T-helper 2 cell (primary cell): Measurements from ENCODE around the gene MIA3.
"Not testable (repeated sequence)": the region's sequence is repeated elsewhere in the genome, so short reads cannot be mapped to it uniquely, and the experiment has no call there.

Experiments
- DNase-seq, 5 experiments: peaks; one replicate each; pipeline versions ENCODE4 v3.0.0 to v3.0.0-alpha.2; 2012 to 2022
- total RNA-seq, 2 donors: gene quantifications; one replicate each; lab custom pipeline; 2026; lab: John Stamatoyannopoulos, UW

The MIA3 gene, protein sequence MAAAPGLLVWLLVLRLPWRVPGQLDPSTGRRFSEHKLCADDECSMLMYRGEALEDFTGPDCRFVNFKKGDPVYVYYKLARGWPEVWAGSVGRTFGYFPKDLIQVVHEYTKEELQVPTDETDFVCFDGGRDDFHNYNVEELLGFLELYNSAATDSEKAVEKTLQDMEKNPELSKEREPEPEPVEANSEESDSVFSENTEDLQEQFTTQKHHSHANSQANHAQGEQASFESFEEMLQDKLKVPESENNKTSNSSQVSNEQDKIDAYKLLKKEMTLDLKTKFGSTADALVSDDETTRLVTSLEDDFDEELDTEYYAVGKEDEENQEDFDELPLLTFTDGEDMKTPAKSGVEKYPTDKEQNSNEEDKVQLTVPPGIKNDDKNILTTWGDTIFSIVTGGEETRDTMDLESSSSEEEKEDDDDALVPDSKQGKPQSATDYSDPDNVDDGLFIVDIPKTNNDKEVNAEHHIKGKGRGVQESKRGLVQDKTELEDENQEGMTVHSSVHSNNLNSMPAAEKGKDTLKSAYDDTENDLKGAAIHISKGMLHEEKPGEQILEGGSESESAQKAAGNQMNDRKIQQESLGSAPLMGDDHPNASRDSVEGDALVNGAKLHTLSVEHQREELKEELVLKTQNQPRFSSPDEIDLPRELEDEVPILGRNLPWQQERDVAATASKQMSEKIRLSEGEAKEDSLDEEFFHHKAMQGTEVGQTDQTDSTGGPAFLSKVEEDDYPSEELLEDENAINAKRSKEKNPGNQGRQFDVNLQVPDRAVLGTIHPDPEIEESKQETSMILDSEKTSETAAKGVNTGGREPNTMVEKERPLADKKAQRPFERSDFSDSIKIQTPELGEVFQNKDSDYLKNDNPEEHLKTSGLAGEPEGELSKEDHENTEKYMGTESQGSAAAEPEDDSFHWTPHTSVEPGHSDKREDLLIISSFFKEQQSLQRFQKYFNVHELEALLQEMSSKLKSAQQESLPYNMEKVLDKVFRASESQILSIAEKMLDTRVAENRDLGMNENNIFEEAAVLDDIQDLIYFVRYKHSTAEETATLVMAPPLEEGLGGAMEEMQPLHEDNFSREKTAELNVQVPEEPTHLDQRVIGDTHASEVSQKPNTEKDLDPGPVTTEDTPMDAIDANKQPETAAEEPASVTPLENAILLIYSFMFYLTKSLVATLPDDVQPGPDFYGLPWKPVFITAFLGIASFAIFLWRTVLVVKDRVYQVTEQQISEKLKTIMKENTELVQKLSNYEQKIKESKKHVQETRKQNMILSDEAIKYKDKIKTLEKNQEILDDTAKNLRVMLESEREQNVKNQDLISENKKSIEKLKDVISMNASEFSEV (N-terminal part only)
- 191 to 208 reads per million in 2 donors for total RNA-seq

DNA sequence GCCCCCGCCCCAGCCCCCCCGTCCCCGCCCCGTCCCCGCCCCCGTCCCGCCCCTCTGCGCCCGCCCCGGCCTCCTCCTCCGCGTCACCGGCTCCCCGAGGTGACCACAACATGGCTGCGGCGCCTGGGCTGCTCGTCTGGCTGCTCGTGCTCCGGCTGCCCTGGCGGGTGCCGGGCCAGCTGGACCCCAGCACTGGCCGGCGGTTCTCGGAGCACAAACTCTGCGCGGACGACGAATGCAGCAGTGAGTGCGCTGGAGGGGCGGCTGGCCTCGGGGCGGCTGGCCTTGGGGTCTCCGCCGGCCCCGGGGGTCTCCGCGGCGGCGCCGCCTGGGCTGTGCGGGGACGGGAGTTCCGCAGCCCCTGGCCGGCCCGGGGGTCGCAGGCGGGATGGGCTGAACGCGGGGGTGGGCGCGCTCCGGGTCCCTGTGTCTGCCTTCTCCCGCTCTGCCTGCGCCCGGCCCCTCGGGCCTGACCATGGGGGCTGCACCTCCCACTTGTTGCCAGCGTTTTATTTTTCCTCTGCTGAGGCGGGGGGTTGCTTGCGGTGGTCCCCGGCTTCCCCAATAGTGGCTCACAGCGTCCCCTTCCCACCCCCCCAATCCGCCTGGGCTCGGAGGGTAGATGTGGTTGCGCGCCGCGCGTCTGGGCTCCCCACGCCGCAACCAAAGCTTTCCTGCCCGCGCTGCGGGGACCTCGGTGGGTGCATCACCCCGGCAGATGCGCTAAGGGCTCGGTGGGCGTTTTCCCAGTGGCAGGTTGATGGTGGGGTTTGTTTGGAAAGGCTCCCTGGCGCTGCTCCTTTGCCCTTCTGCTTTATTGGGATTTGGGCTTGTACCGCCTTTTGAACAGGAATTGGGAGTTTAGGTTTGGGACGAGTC is at the start of gene MIA3:
Gene MIA3, plus strand, starts transcription at position 97 of the 879 bp plus-strand sequence. Its CDS starts 14 bp downstream, at position 111.
- DNase-seq, result peak in 4 of 5 experiments; percentile 30 to 66 (median 52)

DNA sequence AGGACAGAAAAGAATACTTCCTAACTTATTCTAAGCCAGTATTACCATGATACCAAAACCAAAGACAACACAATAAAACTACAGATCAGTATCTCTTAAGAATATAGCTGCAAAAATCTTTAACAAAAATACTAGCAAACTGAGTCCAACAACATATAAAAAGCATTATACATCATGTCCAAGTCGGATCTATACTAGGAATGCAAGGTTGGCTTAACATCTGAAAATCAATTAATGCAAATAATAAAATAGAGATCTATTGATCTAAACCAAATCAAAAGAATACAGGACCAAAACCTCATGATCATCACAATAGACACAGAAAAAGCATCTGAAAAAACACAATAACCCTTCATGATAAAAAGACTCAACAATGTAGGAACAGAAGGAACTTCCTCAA is 47.1 kb upstream of the MIA3 start:
- no peak for DNase-seq

DNA sequence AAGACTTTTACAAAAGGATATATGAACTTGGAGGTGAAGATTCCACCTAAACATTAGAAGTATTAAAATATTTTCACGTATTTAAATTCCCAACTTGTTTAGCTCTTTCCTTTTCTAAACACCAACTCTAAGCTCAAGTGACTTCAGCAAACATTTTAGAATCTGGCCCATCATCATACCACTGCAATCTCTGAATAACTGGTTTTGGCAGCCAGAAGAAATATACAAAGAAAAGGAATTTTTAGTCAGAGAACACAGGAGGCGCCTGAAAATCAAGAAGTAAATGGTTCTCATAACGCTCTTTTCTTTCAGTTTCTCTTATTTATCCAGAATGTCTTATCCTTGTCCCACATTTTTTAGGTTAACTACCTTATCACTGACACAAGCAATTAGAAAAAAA is 38.6 kb upstream of the MIA3 start:
- no peak for DNase-seq

DNA sequence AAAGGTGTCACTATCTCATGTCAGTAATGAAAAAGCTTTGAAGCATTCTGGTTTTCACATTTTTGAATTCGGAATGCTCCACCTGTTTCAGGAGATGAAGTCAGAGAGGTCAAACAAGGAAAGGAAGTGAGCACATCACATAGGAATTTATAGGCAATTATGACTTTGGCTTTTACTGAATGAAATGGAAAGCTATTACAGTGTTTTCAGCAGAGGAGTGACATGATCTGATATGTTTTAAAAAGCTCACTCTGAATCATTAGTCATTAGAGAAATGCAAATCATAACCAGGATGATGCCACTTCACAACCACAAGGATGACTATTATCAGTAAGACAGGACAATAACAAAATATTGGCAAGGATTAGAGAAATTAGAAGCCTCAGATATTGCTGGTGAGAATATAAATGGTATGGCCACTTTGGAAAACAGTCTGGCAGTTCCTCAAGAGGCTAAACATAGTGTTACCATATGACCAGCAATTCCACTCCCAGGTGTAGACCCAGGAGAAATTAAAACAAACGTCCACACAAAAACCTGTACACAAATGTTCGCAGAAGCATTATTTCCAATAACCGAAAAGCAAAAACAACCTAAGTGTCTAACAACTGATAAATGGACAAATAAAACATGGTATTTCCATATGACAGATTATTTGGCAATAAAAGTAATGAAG is 35.7 kb upstream of the MIA3 start:
- no peak for DNase-seq

DNA sequence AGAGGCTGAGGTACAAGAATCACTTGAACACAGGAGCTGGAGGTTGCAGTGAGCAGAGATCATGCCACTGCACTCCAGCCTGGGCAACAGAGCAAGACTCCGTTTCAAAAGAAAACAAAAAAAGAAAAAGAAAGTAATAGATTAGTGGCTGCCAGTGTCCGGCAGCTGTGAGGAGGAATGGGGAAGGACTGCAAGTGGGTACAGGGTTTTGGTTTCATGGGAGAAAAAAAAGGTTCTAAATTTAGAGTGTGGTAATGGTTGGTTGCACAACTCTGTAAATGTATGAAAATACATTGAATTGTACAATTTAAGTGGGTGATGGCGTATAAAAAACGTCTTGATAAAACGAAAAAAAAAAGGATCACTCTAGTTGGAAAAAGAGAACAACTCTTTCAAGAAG is 34.8 kb upstream of the MIA3 start:
- DNase-seq, result no peak

DNA sequence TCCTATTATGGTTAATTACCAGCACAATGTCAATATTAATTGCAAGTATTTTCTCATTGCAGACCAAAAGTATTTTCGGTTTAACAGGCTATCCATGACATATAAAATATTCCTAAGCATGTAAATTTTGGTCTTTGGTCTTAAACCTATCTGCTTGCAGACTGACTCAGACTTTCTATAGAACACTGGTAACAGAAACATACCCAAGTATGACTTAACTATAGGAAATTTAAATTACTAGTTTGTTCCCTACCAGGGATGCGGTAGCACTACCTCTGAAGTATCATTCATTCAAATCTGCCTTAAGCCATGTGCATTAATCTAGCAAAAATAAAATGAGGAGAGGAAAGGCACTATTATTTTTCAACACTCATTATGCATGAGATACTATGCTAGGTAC is 31.1 kb upstream of the MIA3 start:
- DNase-seq, result no peak

DNA sequence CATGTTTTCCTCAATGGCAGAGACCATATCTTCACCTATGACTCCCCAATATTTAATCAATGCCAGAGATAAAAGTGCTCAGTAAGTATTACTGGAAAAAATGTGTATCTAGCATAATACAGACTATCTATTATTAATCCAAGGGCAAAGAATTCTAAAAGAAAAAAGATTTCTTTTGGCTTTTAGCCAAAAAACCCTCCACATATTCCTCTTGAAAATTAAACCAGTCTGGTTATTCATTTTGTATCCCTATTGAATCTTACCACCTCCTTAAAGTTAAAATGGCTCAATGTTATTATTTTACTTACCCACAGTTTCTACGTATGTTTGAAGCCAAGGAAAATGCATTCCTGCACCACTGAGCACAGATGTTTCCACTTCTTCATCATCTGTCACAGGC is 29.8 kb upstream of the MIA3 start:
- DNase-seq, result no peak

DNA sequence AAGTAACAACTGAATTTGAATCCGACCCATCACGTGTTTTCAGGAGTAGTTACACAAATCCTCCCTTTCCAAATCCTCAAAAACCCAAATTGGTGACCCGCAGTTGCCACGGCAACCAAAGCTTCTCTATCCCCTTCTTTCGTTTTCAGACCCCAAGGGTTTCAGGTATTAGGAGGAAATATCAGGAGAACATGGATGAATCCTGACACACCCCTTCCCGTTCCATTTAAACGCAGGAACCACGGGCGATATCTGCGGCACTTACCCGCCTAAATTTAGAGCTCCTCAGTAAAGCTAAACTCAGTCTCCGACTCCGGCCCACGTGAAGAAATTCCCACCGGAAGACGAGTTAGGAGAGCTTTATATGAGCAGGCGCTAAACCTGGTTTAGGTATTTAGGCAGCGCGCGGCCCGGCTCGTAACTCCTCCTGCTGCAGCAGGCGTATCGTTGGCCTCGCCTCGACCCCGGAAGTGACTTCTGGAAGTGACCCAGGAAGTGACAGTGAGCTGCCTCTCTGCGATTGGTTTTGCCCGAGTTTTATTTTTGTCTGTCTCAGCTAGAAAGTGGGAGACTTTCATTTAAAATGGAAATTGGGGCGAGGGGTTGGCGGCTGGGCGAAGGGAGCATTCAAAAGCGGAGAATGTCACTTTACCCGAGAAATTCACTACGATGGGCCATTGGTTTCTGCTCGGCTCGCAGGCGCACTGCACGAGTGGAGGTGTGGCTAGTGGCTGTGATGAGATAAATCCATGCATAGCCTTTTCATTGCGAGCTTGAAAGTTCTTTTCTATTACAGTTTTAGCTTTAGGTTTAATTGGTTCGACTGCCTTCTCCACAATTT is 28.2 kb upstream of the MIA3 start, which contains the start of gene TAF1A:
Gene TAF1A, minus strand, starts transcription at position 472 of the 841 bp plus-strand sequence.
- DNase-seq, result peak; percentile 69 to 93 (median 76)

DNA sequence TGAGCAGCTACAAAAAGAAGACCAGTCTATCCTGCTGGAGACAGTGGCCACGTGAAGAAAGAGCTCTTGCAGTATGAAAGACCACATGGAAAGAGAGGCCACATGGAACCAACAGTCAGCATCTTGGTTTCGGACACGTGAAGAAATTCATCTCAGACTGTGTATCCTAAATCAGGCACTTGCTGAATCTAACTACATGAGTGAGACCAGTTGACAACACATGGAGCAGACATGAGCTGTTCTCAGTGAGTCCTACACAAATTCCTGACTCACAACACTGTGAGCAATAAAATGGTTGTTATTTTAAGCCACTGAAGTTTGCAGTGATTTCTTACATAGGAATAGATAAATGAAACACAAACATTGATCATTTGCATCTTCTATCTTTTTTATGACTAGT is 25.7 kb upstream of the MIA3 start:
- DNase-seq, result no peak

DNA sequence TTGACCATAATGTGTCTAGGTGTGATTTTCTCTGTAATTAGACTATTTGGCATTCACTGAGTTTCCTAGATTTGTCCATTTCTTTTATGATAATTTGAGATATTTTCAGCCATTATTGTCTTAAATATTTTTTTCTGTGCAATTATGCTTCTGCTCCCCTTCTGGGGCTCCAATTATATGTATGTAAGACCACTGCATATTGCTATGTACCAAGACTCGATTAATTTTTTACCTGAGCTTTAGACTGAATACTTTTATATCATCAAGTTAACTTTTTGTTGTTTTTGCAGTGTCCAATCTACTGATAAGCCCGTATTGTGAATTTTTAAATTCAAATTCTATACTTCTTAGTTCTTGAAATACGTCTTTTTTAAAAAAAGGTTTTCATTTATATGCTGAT is 23.1 kb upstream of the MIA3 start:
- no peak for DNase-seq

DNA sequence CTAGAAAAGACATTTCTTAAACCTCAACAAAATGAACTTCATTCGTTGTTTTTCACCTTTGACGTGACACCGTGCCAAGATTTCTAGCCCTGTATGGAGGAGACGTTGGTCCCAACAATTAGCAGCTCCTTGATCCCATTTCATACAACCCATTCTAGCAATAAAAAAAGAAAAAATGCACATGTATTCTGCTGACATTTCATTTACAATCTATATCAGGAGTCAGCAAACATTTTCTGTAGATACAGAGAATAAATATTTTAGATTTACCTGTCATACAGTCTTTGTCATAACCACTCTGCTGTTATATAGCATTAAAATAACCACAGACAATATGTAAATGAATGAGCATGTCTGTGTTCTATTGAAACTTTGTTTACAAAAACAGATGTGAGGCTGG is 21.2 kb upstream of the MIA3 start:
- no peak for DNase-seq

DNA sequence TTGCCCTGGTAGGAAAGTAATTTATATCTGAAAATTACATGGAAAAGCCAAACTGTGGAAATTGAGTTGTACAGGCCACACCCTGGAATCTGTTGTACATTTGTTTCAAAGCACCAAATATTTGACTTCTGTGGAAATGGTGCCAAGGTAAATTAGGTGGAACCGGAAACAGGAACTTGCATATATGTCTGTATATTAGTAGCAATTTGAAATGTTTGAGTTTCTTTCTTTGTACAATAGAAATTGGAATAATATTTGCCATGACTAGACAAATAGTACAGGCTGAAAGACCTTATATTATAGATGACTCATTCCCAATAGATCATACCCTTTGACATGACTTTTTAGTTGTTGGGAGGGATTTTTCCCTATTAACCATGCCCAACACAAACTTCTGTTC is 17.6 kb upstream of the MIA3 start:
- DNase-seq, result no peak

DNA sequence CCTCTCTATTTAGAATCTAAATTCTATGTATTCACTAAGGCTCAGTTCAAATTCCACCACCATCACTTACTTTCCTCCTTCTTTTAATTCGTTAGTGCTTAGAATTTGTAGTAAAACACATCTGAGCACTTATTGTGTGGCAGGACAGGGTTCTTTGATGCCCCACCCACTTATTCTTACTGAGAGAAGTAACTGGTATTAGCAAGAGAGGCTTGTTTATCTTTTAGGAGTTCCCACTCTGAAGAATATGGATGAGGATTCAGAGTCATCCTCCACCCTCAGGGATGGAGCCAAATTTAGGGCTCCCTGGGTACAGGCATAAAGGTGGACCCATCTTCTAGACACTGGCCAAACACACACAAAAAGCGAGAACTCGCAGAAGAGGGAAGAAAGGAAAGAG is 16.6 kb upstream of the MIA3 start:
- no peak for DNase-seq

DNA sequence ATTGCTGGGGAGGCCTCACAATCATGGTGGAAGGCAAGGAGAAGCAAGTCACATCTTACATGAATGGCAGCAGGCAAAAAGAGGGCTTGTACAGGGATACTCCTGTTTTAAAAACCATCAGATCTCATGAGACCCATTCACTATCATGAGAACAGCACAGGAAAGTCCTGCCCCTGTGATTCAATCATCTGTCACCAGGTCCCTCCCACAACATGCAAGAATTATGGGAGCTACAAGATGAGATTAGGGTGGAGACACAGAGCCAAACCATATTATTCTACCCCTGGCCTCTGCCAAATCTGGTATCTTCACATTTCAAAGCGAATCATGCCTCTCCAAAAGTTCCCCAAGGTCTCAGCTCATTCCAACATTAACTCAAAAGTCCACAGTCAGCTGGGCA is 11.1 kb upstream of the MIA3 start:
- DNase-seq, result no peak

DNA sequence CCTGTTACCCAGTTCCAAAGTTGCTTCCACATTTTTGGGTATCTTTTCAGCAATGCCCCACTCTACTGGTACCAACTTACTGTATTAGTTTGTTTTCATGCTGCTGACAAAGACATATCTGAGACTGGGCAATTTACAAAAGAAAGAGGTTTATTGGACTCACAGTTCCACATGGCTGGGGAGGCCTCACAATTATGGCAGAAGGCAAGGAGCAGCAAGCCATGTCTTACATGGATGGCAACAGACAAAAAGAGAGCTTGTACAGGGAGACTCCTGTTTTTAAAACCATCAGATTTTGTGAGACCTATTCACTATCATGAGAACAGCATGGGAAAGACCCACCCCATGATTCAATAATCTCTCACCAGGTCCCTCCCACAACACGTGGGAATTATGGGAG is 8.8 kb upstream of the MIA3 start:
- not testable (repeated sequence) for DNase-seq

DNA sequence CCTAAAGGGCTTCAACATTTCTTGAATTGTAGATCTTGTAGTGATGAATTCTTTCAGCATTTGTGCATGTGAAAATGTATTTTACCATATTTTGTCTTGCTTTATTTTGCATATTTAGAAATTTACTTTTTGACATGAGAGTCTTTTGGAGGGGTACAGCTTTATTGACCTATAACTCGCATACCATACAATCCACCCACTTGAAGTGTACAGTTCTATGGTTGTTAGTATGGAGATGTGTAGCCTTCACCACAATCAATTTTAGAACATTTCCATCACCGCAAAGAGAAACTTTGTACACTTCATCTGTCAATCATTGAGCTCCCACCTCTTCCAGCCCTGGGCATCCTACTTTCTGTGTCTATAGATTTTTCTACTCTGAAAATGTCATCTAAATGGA is 7.2 kb upstream of the MIA3 start:
- DNase-seq, result no peak

DNA sequence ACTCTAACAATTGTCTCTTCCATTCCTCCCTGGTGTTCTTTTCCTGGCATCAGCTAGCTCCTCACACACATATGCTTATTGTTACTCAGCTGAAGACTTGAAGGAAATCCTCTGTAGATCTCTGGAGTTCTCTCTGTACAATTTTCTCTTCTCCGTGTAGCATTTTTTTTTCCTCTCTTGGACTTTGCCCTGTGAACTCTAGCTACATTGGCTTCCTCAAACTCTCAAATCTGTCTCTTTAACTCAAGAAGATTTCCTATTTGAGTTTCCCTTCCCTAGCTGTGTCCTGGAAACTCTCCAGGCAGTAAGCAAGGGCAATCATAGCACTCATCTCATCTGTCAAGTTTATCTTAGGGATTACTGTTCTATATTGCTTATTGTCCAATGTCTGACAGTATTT is 4.3 kb upstream of the MIA3 start:
- no peak for DNase-seq

DNA sequence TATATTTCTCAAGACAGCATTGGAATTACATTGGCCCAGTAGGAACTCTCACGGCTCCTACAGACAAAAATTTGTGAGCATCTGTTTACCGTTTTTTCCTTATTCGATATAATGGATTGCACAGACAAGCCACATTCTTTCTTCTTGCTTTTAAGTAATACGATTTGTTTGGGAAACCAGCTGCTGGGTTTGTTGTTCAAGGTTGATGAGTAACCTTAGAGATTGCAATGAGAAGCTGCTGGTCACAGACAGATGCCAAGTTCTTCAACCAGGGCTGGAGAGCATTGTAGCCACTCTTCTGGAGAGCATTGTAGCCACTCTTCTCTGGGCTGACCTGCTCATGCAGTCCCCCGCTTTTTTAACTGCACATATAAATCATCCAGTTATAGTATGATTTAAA is 1.4 kb upstream of the MIA3 start:
- DNase-seq, result no peak

DNA sequence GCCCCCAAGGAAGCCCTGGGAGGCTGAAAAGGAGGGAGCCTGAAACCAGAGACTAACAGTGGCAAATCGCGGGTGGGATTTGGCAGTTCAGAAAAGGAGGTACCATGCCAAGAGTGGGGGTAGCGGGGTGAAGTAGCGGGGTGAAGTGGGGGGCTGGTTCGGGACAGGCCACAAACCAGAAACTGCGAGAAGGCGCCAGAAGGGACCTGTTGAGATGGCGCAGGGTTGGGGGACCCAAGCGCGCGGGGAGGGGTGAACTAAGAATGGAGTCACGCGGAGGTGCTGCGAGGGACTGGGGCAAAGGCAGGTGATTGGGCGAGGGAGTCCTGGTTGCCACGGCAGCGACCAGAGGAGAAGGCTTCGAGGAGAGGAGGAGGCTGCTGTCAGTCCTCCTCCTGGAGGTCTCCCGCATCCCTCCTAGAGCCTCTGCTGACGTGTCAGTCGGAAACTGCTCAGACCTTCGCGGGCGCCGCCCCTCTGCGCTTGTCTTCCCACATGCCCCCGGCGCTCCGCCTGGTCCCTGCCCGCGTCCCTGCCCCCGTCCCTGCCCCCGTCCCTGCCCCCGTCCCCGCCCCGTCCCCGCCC is 438 bp upstream of the MIA3 start:
- peak; percentile 81 to 98 (median 95) for DNase-seq
